Adrenal gland (tissue), 5 donors: ENCODE data around the gene PDIA2.

Experiments
- CTCF ChIP-seq, 6 experiments: fragments of 450-650 bp in 4 of 6; fragments of 200-600 bp in 2 of 6; sonication (generic) in 1 of 6; IDR thresholded peaks; 1 replicate in 5 of 6; 2 replicates in 1 of 6; pipeline versions ENCODE4 v1.5.1 to v1.8.0; 2016 to 2021; ENCODE audit warnings: antibody characterized with exemption in 6 of 6, mild to moderate bottlenecking in 2 of 6, moderate library complexity in 1 of 6
- POLR2A ChIP-seq, 2 donors: fragments of 450-650 bp; IDR thresholded peaks; one replicate each; pipeline ENCODE4 v1.6.1; 2017; ENCODE audit warnings: antibody characterized with exemption in 2 of 2, mild to moderate bottlenecking in 2 of 2, moderate library complexity in 1 of 2
- donor health status: DM: no; HTN: no; CAD: no.

- TF ChIP-seq POLR2A (IDR thresholded peaks at IDR 0.05): no peak
- no peak for TF ChIP-seq CTCF (IDR thresholded peaks at IDR 0.05)
Measured at GRCh38 chr16:284204-285120, 1.5 kb downstream of the PDIA2 start.
